Testis (tissue), 3 donors: ENCODE results near the gene SCPEP1. TPM values are rescaled to one million over a fixed set of nuclear protein-coding genes. Genes with fewer than 3 reads are reported as not detected.

ENCODE experiments used
- DNase-seq: peaks from one replicate; pipeline ENCODE4 v3.0.0-alpha.2; 2019
- H3K27ac ChIP-seq, 2 donors: fragments of 200-600 bp; sonication (generic); one replicate each; pipeline ENCODE4 v1.5.1; 2019
- H3K27me3 ChIP-seq: fragments of 200-600 bp; sonication (generic); one replicate; pipeline ENCODE4 v1.5.1; 2019
- H3K36me3 ChIP-seq: fragments of 200-600 bp; sonication (generic); one replicate; pipeline ENCODE4 v1.5.1; 2017; ENCODE audit warnings: low read depth; ENCODE audit errors: missing control alignments
- H3K4me1 ChIP-seq: fragments of 200-600 bp; sonication (generic); one replicate; pipeline ENCODE4 v1.5.1; 2019
- H3K4me3 ChIP-seq, 2 donors: fragments of 200-600 bp; sonication (generic); one replicate each; pipeline ENCODE4 v1.5.1; 2017 to 2019
- H3K9me3 ChIP-seq: fragments of 200-600 bp; sonication (generic); one replicate; pipeline ENCODE4 v1.5.1; 2017
- CTCF ChIP-seq, 3 experiments: fragments of 450-650 bp in 2 of 3; fragments of 200-600 bp in 1 of 3; sonication (generic) in 1 of 3; IDR thresholded peaks; one replicate each; pipeline ENCODE4 v1.5.1; 2016 to 2019; ENCODE audit warnings: antibody characterized with exemption in 3 of 3, mild to moderate bottlenecking in 2 of 3, moderate library complexity in 1 of 3
- POLR2A ChIP-seq: fragments of 450-650 bp; IDR thresholded peaks from one replicate; pipeline ENCODE4 v1.6.1; 2017; ENCODE audit warnings: antibody characterized with exemption, mild to moderate bottlenecking, moderate library complexity
- whole genome bisulfite sequencing, 2 donors: methylation state at CpG; one replicate each; pipeline ENCODE4 v1.1.5; 2018; 5-methylcytosine and 5-hydroxymethylcytosine counted together
- intact Hi-C: fragments of 100-400 bp; cut with DNase I; formaldehyde crosslinking; loops from one replicate; pipeline ENCODE4 v1.15.1; 2023; ENCODE audit warnings: low total_unique reads
- polyA plus RNA-seq: library from polyadenylated mRNA; stranded (reverse); fragments of 350-450 nt; fragmentation: Illumina TruSeq; extraction: RNeasy Lipid Tissue Mini Kit (QIAGEN cat#74804); gene quantifications from one replicate; pipeline ENCODE4 v1.2.3, GENCODE V29; 2014; ENCODE audit warnings: low read depth, low replicate concordance; ENCODE audit not compliant: insufficient read depth
- total RNA-seq, 2 donors: library from RNA; depleted of rRNA; stranded (reverse); fragments of >200 nt; gene quantifications; one replicate each; pipeline ENCODE4 v1.2.3, GENCODE V29; 2016

Gene SCPEP1
- total and polyA plus RNA-seq, 3 donors from 2014 or later = 30.7 to 55.7 (median 35.2) TPM

- Histone ChIP-seq H3K4me3 (peak overlapping the region; percentile 37 to 56), H3K4me1 (peaks cover 9% of the 10 kb centered on the region), H3K9me3 (no peaks in the 10 kb centered on the region), H3K27ac (no peak overlapping the region), H3K36me3 (no peaks in the 10 kb centered on the region), H3K27me3 (no peaks in the 10 kb centered on the region)
- TF ChIP-seq POLR2A (no peak), CTCF (IDR thresholded peaks at IDR 0.05) (no peak)
- no peak for DNase-seq
- intact Hi-C loops = no loop called here
- 50 to 64% methylated on average over 18 of the region's 18 CpGs for WGBS, 2 donors
These were observed 68.8 kb downstream of the SCPEP1 start for GRCh38 chr17:57046749-57047148.

GRCh38 chr17:57048096-57048495, 70.2 kb downstream of the SCPEP1 start:
- H3K27me3 ChIP-seq = no peaks in the 10 kb centered on the region
- intact Hi-C loops = no loop called here
- no peak overlapping the region for H3K27ac ChIP-seq
- WGBS, 2 donors = 94 to 100% methylated on average over 2 of the region's 2 CpGs
- no peaks in the 10 kb centered on the region for H3K9me3 ChIP-seq
- no peak overlapping the region for H3K4me3 ChIP-seq
- TF ChIP-seq CTCF (IDR thresholded peaks at IDR 0.05) (no peak), POLR2A (no peak)
- peaks cover 9% of the 10 kb centered on the region for H3K4me1 ChIP-seq
- DNase-seq = no peak
- no peaks in the 10 kb centered on the region for H3K36me3 ChIP-seq

GRCh38 chr17:57050306-57050705, 72.4 kb downstream of the SCPEP1 start:
- H3K27ac ChIP-seq = no peak overlapping the region
- H3K4me3 ChIP-seq = no peak overlapping the region
- intact Hi-C loops = no loop called here
- DNase-seq = no peak
- no peaks in the 10 kb centered on the region for H3K27me3 ChIP-seq
- WGBS, 2 donors = 72 to 77% methylated on average over 4 to 5 of the region's 5 CpGs
- H3K36me3 ChIP-seq = no peaks in the 10 kb centered on the region
- no peaks in the 10 kb centered on the region for H3K9me3 ChIP-seq
- peaks cover 9% of the 10 kb centered on the region for H3K4me1 ChIP-seq
- TF ChIP-seq POLR2A (no peak), CTCF (IDR thresholded peaks at IDR 0.05) (no peak)

GRCh38 chr17:57051886-57052361, 74.0 kb downstream of the SCPEP1 start:
- 64 to 72% methylated on average over 5 of the region's 5 CpGs for WGBS, 2 donors
- TF ChIP-seq POLR2A = no peak
- no peaks in the 10 kb centered on the region for H3K27me3 ChIP-seq
- no peaks in the 10 kb centered on the region for H3K36me3 ChIP-seq
- H3K9me3 ChIP-seq = no peaks in the 10 kb centered on the region
- no peak overlapping the region for H3K27ac ChIP-seq
- DNase-seq = no peak
- H3K4me1 ChIP-seq = peaks cover 4% of the 10 kb centered on the region
- intact Hi-C loops = no loop called here
- no peak overlapping the region for H3K4me3 ChIP-seq

Other genes with a start within 250 kb of the SCPEP1 start
- gene C17orf67, start 144.2 kb upstream of the SCPEP1 start, total RNA-seq = 1 to 10 TPM; 3.7 to 5.3 TPM
- 2.9 TPM for gene C17orf67, start 144.2 kb upstream of the SCPEP1 start, polyA plus RNA-seq
- 10 to 100 TPM; 26.3 to 27.7 TPM for gene DGKE, start 144.0 kb upstream of the SCPEP1 start, total RNA-seq
- 13.3 TPM for gene DGKE, start 144.0 kb upstream of the SCPEP1 start, polyA plus RNA-seq
- 10 to 100 TPM; 66.4 to 76.3 TPM for gene TRIM25, start 64.1 kb upstream of the SCPEP1 start, total RNA-seq
- 38.9 TPM for gene TRIM25, start 64.1 kb upstream of the SCPEP1 start, polyA plus RNA-seq
- 10 to 100 TPM; 48.4 to 87.6 TPM for gene COIL, start 17.1 kb upstream of the SCPEP1 start, total RNA-seq
- gene COIL, start 17.1 kb upstream of the SCPEP1 start, polyA plus RNA-seq = 214 TPM
- gene AKAP1, start 107.1 kb downstream of the SCPEP1 start, total RNA-seq = 100 to 1,000 TPM in 1 of 2 donors, 10 to 100 TPM in 1; 73.0 to 304 TPM
- gene AKAP1, start 107.1 kb downstream of the SCPEP1 start, polyA plus RNA-seq = 224 TPM